ENCODE results near the gene DCAF8L2.
"Not testable (repeated sequence)": the region's sequence is repeated elsewhere in the genome, so short reads cannot be mapped to it uniquely, and the experiment has no call there.

Gene DCAF8L2

DNA sequence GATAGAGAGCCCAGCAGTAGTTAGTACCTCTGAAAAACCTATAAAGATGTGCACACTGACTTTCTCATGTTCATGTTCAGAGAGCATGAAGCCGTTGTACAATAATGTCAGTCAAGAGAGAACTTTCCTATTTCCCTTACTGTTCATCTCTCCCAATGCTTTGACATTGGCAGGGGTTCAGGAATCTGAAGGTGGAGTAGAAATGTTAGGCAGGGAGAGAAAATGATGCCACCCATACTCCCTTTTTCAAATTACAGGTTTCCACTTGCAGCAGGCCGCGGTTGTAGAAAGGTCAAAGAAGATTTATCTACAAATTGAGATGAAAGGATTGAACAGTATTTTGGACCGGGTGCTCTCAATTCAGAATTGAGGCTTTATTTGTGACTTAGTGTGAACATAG, 84.3 kb downstream of the DCAF8L2 start:
- no peak overlapping the region for H3K27ac ChIP-seq (ENCODE audit: low read depth, low read length)
- no peaks in the 10 kb centered on the region for H3K27me3 ChIP-seq (ENCODE audit: control insufficient read depth, insufficient read depth, low read length)
- H3K4me3 ChIP-seq (ENCODE audit: low read depth, low read length), result no peak overlapping the region
- no peaks in the 10 kb centered on the region for H3K4me1 ChIP-seq (ENCODE audit: control insufficient read depth, insufficient read depth, low read length)
- peaks cover 6% of the 10 kb centered on the region for H3K9me3 ChIP-seq (ENCODE audit: control insufficient read depth, insufficient read depth, low read length)
- no peaks in the 10 kb centered on the region for H3K36me3 ChIP-seq (ENCODE audit: control insufficient read depth, insufficient read depth, low read length)
- no peak overlapping the region for H3K9ac ChIP-seq (ENCODE audit: low read depth, low read length)

- H3K4me3 ChIP-seq (ENCODE audit: low read depth, low read length), result no peak overlapping the region
- no peak overlapping the region for H3K9ac ChIP-seq (ENCODE audit: low read depth, low read length)
- H3K27ac ChIP-seq (ENCODE audit: low read depth, low read length), result no peak overlapping the region
- peaks cover 3% of the 10 kb centered on the region; the same call in 1 of the 2 replicates for H3K9me3 ChIP-seq (ENCODE audit: control insufficient read depth, insufficient read depth, low read length)
- H3K27me3 ChIP-seq (ENCODE audit: control insufficient read depth, insufficient read depth, low read length), result no peaks in the 10 kb centered on the region
- no peaks in the 10 kb centered on the region for H3K4me1 ChIP-seq (ENCODE audit: control insufficient read depth, insufficient read depth, low read length)
- H3K36me3 ChIP-seq (ENCODE audit: control insufficient read depth, insufficient read depth, low read length), result no peaks in the 10 kb centered on the region
Measured at GRCh38 chrX:27675493-27675892, 85.3 kb downstream of the DCAF8L2 start.

DNA sequence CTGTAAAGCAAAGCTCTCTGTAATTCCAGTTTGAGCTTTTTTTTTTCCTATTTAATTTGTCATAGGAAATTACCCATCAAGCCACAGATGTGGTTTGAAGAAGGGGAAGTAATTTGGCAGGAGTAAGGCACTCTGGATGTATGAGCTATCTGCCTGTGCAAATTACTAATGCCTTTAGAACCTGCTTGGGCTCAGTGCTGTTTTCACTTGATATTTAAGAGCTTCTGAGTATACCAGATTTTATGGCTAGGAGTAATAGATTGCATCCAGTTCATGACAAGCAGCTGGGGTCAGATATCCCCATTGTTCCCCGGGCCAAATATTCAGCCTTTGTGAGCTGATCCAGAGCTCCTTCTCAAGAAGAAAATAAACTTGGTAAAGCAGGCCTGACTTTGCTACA, 89.1 kb downstream of the DCAF8L2 start:
- 0 out of 2 replicates have a peak, but pooled peaks cover 3% of the 10 kb centered on the region for H3K9me3 ChIP-seq (ENCODE audit: control insufficient read depth, insufficient read depth, low read length)
- no peaks in the 10 kb centered on the region for H3K27me3 ChIP-seq (ENCODE audit: control insufficient read depth, insufficient read depth, low read length)
- H3K4me3 ChIP-seq (ENCODE audit: low read depth, low read length), result no peak overlapping the region
- H3K36me3 ChIP-seq (ENCODE audit: control insufficient read depth, insufficient read depth, low read length), result no peaks in the 10 kb centered on the region
- H3K27ac ChIP-seq (ENCODE audit: low read depth, low read length), result no peak overlapping the region
- no peak overlapping the region for H3K9ac ChIP-seq (ENCODE audit: low read depth, low read length)
- no peaks in the 10 kb centered on the region for H3K4me1 ChIP-seq (ENCODE audit: control insufficient read depth, insufficient read depth, low read length)

DNA sequence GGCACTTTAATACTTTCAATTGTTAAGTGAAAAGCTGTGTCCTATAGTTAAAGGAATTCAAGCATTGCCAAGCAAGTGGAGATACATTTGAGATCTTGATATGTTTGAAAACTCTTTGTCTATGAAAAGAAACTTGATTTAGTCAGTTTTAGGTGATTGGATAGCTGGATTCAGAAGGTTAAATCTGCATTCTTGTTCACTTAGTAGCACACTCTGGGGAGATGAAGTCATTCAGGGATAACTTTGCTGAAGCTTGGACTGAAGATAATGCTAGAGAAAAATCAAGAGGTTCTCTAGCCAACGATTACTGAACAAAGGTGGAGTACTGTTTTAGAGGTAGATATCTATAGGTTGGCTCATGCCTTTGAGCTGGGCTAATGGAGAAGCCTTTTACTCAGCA, 90.6 kb downstream of the DCAF8L2 start:
- no peak overlapping the region for H3K4me3 ChIP-seq (ENCODE audit: low read depth, low read length)
- H3K27me3 ChIP-seq (ENCODE audit: control insufficient read depth, insufficient read depth, low read length), result no peaks in the 10 kb centered on the region
- no peaks in the 10 kb centered on the region for H3K36me3 ChIP-seq (ENCODE audit: control insufficient read depth, insufficient read depth, low read length)
- no peak overlapping the region for H3K27ac ChIP-seq (ENCODE audit: low read depth, low read length)
- H3K9ac ChIP-seq (ENCODE audit: low read depth, low read length), result no peak overlapping the region
- no peaks in the 10 kb centered on the region for H3K4me1 ChIP-seq (ENCODE audit: control insufficient read depth, insufficient read depth, low read length)
- H3K9me3 ChIP-seq (ENCODE audit: control insufficient read depth, insufficient read depth, low read length), result no peaks in the 10 kb centered on the region

DNA sequence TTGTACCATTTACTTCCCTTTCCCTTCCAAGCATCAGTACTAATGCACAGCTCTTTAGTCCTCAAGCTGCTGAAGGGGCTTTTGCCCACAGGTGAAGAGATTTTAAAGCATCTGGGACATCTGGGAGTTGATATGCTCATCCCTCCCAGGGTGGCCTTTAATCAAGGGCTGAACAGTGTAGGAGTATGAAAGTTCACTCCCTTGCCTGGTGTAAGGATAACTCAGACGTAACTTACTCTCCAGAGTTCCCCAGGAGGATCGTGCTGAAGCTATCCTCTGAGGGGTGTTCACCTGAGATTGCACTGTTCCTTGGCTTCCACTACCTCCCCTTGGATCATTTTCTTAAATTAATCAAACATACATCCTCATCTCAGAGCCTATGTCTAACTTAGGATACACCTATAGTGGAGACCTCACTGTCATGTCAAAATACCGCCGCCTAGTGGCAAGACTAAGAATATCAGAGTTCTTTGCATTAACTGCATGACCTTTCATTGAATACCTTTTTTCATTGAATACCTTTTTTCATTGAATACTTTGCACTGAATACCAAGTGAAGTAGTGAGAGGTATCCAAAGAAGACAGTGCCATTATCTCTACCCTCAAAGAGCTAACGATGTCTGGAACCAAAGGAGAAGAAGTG, 93.5 kb downstream of the DCAF8L2 start:
- not testable (repeated sequence) for H3K36me3 ChIP-seq (ENCODE audit: control insufficient read depth, insufficient read depth, low read length); H3K9ac ChIP-seq (ENCODE audit: low read depth, low read length)

GRCh38 chrX:27694667-27695066, 104.5 kb downstream of the DCAF8L2 start:
- no peaks in the 10 kb centered on the region for H3K36me3 ChIP-seq (ENCODE audit: control insufficient read depth, insufficient read depth, low read length)
- H3K9ac ChIP-seq (ENCODE audit: low read depth, low read length), result no peak overlapping the region
- no peaks in the 10 kb centered on the region for H3K27me3 ChIP-seq (ENCODE audit: control insufficient read depth, insufficient read depth, low read length)
- H3K27ac ChIP-seq (ENCODE audit: low read depth, low read length), result no peak overlapping the region
- no peaks in the 10 kb centered on the region for H3K4me1 ChIP-seq (ENCODE audit: control insufficient read depth, insufficient read depth, low read length)
- H3K4me3 ChIP-seq (ENCODE audit: low read depth, low read length), result no peak overlapping the region
- no peaks in the 10 kb centered on the region; the same call in 1 of the 2 replicates for H3K9me3 ChIP-seq (ENCODE audit: control insufficient read depth, insufficient read depth, low read length)

More for the DNA sequence above, 93.5 kb downstream of the DCAF8L2 start:
- H3K4me1 ChIP-seq (ENCODE audit: control insufficient read depth, insufficient read depth, low read length); H3K27me3 ChIP-seq (ENCODE audit: control insufficient read depth, insufficient read depth, low read length); H3K9me3 ChIP-seq (ENCODE audit: control insufficient read depth, insufficient read depth, low read length); H3K27ac ChIP-seq (ENCODE audit: low read depth, low read length); H3K4me3 ChIP-seq (ENCODE audit: low read depth, low read length): not testable (repeated sequence)

GRCh38 chrX:27706526-27706925, 116.4 kb downstream of the DCAF8L2 start:
- Histone ChIP-seq H3K27me3 (ENCODE audit: control insufficient read depth, insufficient read depth, low read length) (no peaks in the 10 kb centered on the region), H3K9ac (ENCODE audit: low read depth, low read length) (no peak overlapping the region), H3K27ac (ENCODE audit: low read depth, low read length) (no peak overlapping the region), H3K4me3 (ENCODE audit: low read depth, low read length) (no peak overlapping the region), H3K36me3 (ENCODE audit: control insufficient read depth, insufficient read depth, low read length) (no peaks in the 10 kb centered on the region), H3K9me3 (ENCODE audit: control insufficient read depth, insufficient read depth, low read length) (peaks cover 18% of the 10 kb centered on the region), H3K4me1 (ENCODE audit: control insufficient read depth, insufficient read depth, low read length) (no peaks in the 10 kb centered on the region)

DNA sequence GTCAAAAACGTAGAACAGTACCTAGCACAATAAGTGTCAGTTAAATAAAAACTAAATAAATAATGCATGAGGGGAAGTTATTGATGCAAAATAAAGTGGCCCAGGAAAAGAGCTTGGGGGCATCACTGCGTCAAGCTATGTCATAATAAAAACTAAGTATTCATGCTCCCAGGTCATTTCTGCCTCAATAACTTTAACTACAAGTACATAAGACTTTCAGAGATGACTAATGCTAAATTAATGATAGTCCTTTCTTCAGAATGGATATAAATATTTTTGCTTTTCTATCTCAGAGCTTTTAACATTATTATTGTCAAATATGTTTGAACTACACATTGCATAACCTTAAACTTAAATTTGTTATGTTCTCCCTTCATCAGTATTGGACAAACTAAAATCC, 125.5 kb downstream of the DCAF8L2 start:
- no peaks in the 10 kb centered on the region for H3K27me3 ChIP-seq (ENCODE audit: control insufficient read depth, insufficient read depth, low read length)
- no peak overlapping the region for H3K27ac ChIP-seq (ENCODE audit: low read depth, low read length)
- no peaks in the 10 kb centered on the region for H3K4me1 ChIP-seq (ENCODE audit: control insufficient read depth, insufficient read depth, low read length)
- peaks cover 6% of the 10 kb centered on the region; the same call in 1 of the 2 replicates for H3K9me3 ChIP-seq (ENCODE audit: control insufficient read depth, insufficient read depth, low read length)
- H3K9ac ChIP-seq (ENCODE audit: low read depth, low read length), result no peak overlapping the region
- H3K36me3 ChIP-seq (ENCODE audit: control insufficient read depth, insufficient read depth, low read length), result no peaks in the 10 kb centered on the region
- H3K4me3 ChIP-seq (ENCODE audit: low read depth, low read length), result no peak overlapping the region

- Histone ChIP-seq H3K4me1 (ENCODE audit: control insufficient read depth, insufficient read depth, low read length) (no peaks in the 10 kb centered on the region), H3K36me3 (ENCODE audit: control insufficient read depth, insufficient read depth, low read length) (no peaks in the 10 kb centered on the region), H3K27ac (ENCODE audit: low read depth, low read length) (no peak overlapping the region), H3K4me3 (ENCODE audit: low read depth, low read length) (no peak overlapping the region), H3K27me3 (ENCODE audit: control insufficient read depth, insufficient read depth, low read length) (no peaks in the 10 kb centered on the region; the same call in 1 of the 2 replicates), H3K9ac (ENCODE audit: low read depth, low read length) (no peak overlapping the region), H3K9me3 (ENCODE audit: control insufficient read depth, insufficient read depth, low read length) (peaks cover 7% of the 10 kb centered on the region)
Measured at GRCh38 chrX:27728291-27728690, 138.1 kb downstream of the DCAF8L2 start.

DNA sequence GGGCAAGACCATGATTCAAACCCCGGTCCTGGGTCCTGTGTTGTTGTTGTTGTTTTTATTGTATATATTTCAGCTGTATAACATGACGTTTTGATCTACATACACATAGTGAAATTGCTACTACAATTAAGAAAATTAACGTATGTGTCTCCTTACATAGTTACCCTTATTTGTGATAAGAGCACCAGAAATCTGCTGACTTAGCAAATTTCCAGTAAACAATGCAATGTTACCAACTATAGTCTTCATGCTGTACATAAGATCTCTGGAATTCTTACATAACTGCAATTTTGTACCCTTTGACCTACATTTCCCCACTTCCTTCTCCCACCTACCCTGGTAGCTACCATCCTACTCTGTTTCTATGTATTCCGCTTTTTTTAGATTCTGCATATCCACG, 141.8 kb downstream of the DCAF8L2 start:
- Histone ChIP-seq H3K9ac (ENCODE audit: low read depth, low read length) (no peak overlapping the region), H3K9me3 (ENCODE audit: control insufficient read depth, insufficient read depth, low read length) (peaks cover 7% of the 10 kb centered on the region), H3K4me1 (ENCODE audit: control insufficient read depth, insufficient read depth, low read length) (no peaks in the 10 kb centered on the region), H3K27me3 (ENCODE audit: control insufficient read depth, insufficient read depth, low read length) (no peaks in the 10 kb centered on the region), H3K4me3 (ENCODE audit: low read depth, low read length) (no peak overlapping the region), H3K36me3 (ENCODE audit: control insufficient read depth, insufficient read depth, low read length) (no peaks in the 10 kb centered on the region), H3K27ac (ENCODE audit: low read depth, low read length) (no peak overlapping the region)

DNA sequence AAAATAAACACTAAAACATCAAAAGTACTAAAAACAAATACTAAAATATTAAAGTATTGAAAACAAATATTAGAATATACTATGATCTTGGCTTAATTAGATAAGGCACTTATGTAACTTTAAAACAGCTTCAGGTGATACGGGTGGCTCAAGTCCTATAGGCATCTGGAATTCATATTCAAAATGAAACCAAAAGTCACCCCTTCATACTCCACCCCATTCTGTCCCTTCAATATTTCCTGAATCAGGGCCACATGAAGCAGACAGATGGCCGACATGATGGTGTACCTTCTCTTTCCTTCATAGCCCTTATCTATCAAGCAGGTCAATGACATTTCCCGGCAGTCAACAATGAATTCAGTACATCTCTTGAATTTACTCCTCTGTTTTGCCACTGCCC, 145.8 kb downstream of the DCAF8L2 start:
- H3K27ac ChIP-seq (ENCODE audit: low read depth, low read length), result no peak overlapping the region
- no peak overlapping the region for H3K4me3 ChIP-seq (ENCODE audit: low read depth, low read length)
- H3K36me3 ChIP-seq (ENCODE audit: control insufficient read depth, insufficient read depth, low read length), result no peaks in the 10 kb centered on the region
- no peak overlapping the region for H3K9ac ChIP-seq (ENCODE audit: low read depth, low read length)
- H3K9me3 ChIP-seq (ENCODE audit: control insufficient read depth, insufficient read depth, low read length), result no peaks in the 10 kb centered on the region; the same call in none of the 2 replicates
- H3K27me3 ChIP-seq (ENCODE audit: control insufficient read depth, insufficient read depth, low read length), result no peaks in the 10 kb centered on the region
- no peaks in the 10 kb centered on the region for H3K4me1 ChIP-seq (ENCODE audit: control insufficient read depth, insufficient read depth, low read length)
